Measurements from ENCODE around the gene GPRIN1. TPM values are rescaled to one million over a fixed set of nuclear protein-coding genes. Genes with fewer than 3 reads are reported as not detected.
A peak's percentile ranks its signal among the peaks of the same experiment; 100 is the strongest.

The GPRIN1 gene
- total RNA-seq, 1 experiment from 2014 or later, result 14.2 TPM

GRCh38 chr5:176647030-176647842 is 37.3 kb upstream of the GPRIN1 start, which contains the start of gene TSPAN17:
TSS of gene TSPAN17 (plus strand) at chr5:176647484. CDS start at chr5:176647616, 132 bp downstream.
- DNase-seq, result peak; percentile 100
- Histone ChIP-seq H3K4me3 (ENCODE audit: insufficient read depth, low read depth, low read length) (peak within 1 kb of the TSS; percentile 75), H3K36me3 (replicated peaks; ENCODE audit: control insufficient read depth, insufficient read depth, low read length) (no peaks in the 10 kb centered on the region), H3K27me3 (ENCODE audit: control insufficient read depth, insufficient read depth, low read length) (no peaks in the 10 kb centered on the region)

GRCh38 chr5:176646707-176647029 is 36.7 kb upstream of the GPRIN1 start:
- no peaks in the 10 kb centered on the region for H3K36me3 ChIP-seq (replicated peaks; ENCODE audit: control insufficient read depth, insufficient read depth, low read length)
- peak overlapping the region; percentile 18 for H3K4me3 ChIP-seq (ENCODE audit: insufficient read depth, low read depth, low read length)
- DNase-seq, result no peak
- no peaks in the 10 kb centered on the region for H3K27me3 ChIP-seq (ENCODE audit: control insufficient read depth, insufficient read depth, low read length)

- Histone ChIP-seq H3K27me3 (ENCODE audit: control insufficient read depth, insufficient read depth, low read length) (no peaks in the 10 kb centered on the region), H3K4me3 (ENCODE audit: insufficient read depth, low read depth, low read length) (no peak overlapping the region), H3K36me3 (replicated peaks; ENCODE audit: control insufficient read depth, insufficient read depth, low read length) (no peaks in the 10 kb centered on the region)
- no peak for DNase-seq
Observed at GRCh38 chr5:176646049-176646706, 36.2 kb upstream of the GPRIN1 start.

- no peak for DNase-seq
- no peaks in the 10 kb centered on the region for H3K36me3 ChIP-seq (replicated peaks; ENCODE audit: control insufficient read depth, insufficient read depth, low read length)
Observed at GRCh38 chr5:176644878-176645670, 35.1 kb upstream of the GPRIN1 start.

GRCh38 chr5:176644294-176644693 is 34.3 kb upstream of the GPRIN1 start:
- Histone ChIP-seq H3K36me3 (replicated peaks; ENCODE audit: control insufficient read depth, insufficient read depth, low read length) (no peaks in the 10 kb centered on the region), H3K4me3 (ENCODE audit: insufficient read depth, low read depth, low read length) (no peak overlapping the region), H3K27me3 (ENCODE audit: control insufficient read depth, insufficient read depth, low read length) (no peaks in the 10 kb centered on the region)
- DNase-seq, result no peak

More at GRCh38 chr5:176644878-176645670, 35.1 kb upstream of the GPRIN1 start:
- no peaks in the 10 kb centered on the region for H3K27me3 ChIP-seq (ENCODE audit: control insufficient read depth, insufficient read depth, low read length)
- no peak overlapping the region for H3K4me3 ChIP-seq (ENCODE audit: insufficient read depth, low read depth, low read length)

- DNase-seq, result peak; percentile 59
- Histone ChIP-seq H3K36me3 (replicated peaks; ENCODE audit: control insufficient read depth, insufficient read depth, low read length) (no peaks in the 10 kb centered on the region), H3K27me3 (ENCODE audit: control insufficient read depth, insufficient read depth, low read length) (no peaks in the 10 kb centered on the region), H3K4me3 (ENCODE audit: insufficient read depth, low read depth, low read length) (no peak overlapping the region)
Observed at GRCh38 chr5:176643491-176644219, 33.7 kb upstream of the GPRIN1 start.

GRCh38 chr5:176642675-176643490 is 32.9 kb upstream of the GPRIN1 start:
- peak; percentile 82 for DNase-seq
- Histone ChIP-seq H3K4me3 (ENCODE audit: insufficient read depth, low read depth, low read length) (no peak overlapping the region), H3K36me3 (replicated peaks; ENCODE audit: control insufficient read depth, insufficient read depth, low read length) (no peaks in the 10 kb centered on the region), H3K27me3 (ENCODE audit: control insufficient read depth, insufficient read depth, low read length) (no peaks in the 10 kb centered on the region)

- Histone ChIP-seq H3K36me3 (replicated peaks; ENCODE audit: control insufficient read depth, insufficient read depth, low read length) (no peaks in the 10 kb centered on the region), H3K4me3 (ENCODE audit: insufficient read depth, low read depth, low read length) (no peak overlapping the region), H3K27me3 (ENCODE audit: control insufficient read depth, insufficient read depth, low read length) (peaks cover 2% of the 10 kb centered on the region; the same call in 1 of the 2 replicates)
- DNase-seq, result no peak
Observed at GRCh38 chr5:176640616-176641015, 30.7 kb upstream of the GPRIN1 start.

DNA sequence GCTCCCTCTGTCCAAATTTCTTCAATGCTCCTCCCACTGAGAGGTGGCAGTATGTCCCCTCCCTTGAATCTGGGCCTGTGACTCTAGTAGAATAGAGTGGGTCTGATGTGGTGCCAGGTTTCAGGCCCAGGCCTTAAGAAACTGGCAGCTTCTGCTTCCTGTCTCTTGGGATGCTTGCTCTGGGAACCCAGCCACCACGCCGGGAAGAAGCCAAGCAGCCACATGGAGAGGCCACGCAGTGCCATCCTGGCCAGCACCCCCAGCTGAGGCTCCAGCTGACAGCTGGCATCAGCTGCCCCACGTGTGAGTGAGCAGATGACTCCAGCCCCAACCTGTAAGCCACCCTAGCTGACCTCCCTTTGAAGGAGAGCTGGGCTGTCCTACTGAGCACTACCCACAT is 30.0 kb upstream of the GPRIN1 start:
- Histone ChIP-seq H3K4me3 (ENCODE audit: insufficient read depth, low read depth, low read length) (no peak overlapping the region), H3K36me3 (replicated peaks; ENCODE audit: control insufficient read depth, insufficient read depth, low read length) (no peaks in the 10 kb centered on the region), H3K27me3 (ENCODE audit: control insufficient read depth, insufficient read depth, low read length) (peaks cover 2% of the 10 kb centered on the region; the same call in 1 of the 2 replicates)
- no peak for DNase-seq

DNA sequence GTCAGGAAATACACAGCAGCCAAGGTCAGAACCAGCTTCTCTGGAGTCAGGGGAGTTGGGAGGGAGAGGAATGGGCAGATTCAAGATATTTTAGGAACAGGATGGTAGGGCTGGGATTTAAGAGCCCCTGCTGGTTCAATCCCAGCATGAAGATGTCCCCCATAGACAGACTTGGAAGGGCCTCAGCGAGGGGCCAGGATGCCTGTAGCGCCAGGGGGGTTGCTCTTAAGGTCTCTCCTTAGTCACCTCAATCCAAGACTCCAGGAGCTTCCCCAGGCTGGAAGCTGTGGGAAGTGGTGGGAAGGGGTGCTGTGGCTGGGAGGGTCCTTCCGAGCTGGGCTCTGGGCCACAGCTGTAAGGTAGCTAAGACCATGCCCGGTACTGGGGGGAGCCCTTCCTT is 29.3 kb upstream of the GPRIN1 start:
- DNase-seq, result no peak
- H3K36me3 ChIP-seq (replicated peaks; ENCODE audit: control insufficient read depth, insufficient read depth, low read length), result no peaks in the 10 kb centered on the region
- H3K4me3 ChIP-seq (ENCODE audit: insufficient read depth, low read depth, low read length), result no peak overlapping the region
- peaks cover 2% of the 10 kb centered on the region; the same call in 1 of the 2 replicates for H3K27me3 ChIP-seq (ENCODE audit: control insufficient read depth, insufficient read depth, low read length)

DNA sequence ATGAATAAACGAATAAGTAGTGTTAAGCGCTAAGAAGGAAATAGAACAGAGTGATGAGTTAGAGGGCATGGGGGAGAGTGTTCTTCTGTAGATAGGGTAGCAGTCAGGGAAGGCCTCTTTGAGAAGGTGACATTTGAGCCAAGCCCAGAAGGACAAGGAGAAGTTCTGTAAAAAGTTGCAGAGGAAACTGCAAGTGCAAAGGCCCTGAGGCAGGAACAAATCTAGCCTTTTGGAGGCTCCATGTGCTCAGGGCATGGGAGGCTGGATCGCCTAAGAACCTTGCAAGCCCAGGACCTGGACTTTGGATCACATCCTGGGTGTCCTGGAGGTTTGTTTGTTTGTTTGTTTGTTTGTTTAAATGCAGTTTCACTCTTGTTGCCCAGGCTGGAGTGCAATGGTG is 28.5 kb upstream of the GPRIN1 start:
- DNase-seq, result no peak
- Histone ChIP-seq H3K27me3 (ENCODE audit: control insufficient read depth, insufficient read depth, low read length) (peaks cover 2% of the 10 kb centered on the region; the same call in 1 of the 2 replicates), H3K4me3 (ENCODE audit: insufficient read depth, low read depth, low read length) (no peak overlapping the region), H3K36me3 (replicated peaks; ENCODE audit: control insufficient read depth, insufficient read depth, low read length) (no peaks in the 10 kb centered on the region)

DNA sequence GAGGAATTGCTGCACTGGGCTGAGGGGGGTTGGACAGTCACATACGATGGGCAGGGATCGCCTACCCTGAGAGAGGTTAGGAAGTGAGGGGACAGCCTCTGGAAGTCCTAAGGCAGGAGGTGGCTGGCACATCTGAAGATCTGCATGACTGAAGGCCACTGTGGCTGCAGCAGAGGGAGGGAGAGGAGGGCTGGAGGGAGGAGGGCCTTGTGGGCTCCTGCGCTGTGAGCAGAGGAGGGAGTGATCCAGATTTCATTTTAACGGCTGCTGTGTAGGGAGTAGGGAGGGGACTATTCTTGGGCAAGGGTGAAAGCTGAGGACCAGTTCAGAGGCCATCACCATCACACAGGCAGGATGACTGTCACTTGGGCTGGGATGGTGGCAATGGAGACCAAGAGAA is 27.6 kb upstream of the GPRIN1 start:
- H3K4me3 ChIP-seq (ENCODE audit: insufficient read depth, low read depth, low read length), result no peak overlapping the region
- no peak for DNase-seq

GRCh38 chr5:176636426-176636825 is 26.5 kb upstream of the GPRIN1 start:
- no peaks in the 10 kb centered on the region for H3K36me3 ChIP-seq (replicated peaks; ENCODE audit: control insufficient read depth, insufficient read depth, low read length)
- DNase-seq, result no peak
- H3K4me3 ChIP-seq (ENCODE audit: insufficient read depth, low read depth, low read length), result no peak overlapping the region
- H3K27me3 ChIP-seq (ENCODE audit: control insufficient read depth, insufficient read depth, low read length), result peaks cover 7% of the 10 kb centered on the region

More for the DNA sequence above, 27.6 kb upstream of the GPRIN1 start:
- no peaks in the 10 kb centered on the region for H3K36me3 ChIP-seq (replicated peaks; ENCODE audit: control insufficient read depth, insufficient read depth, low read length)
- peaks cover 2% of the 10 kb centered on the region; the same call in 1 of the 2 replicates for H3K27me3 ChIP-seq (ENCODE audit: control insufficient read depth, insufficient read depth, low read length)
